SK-N-MC (cell line): Measurements from ENCODE around the gene RTN4RL1.

Experiments used
- EZH2 ChIP-seq: fragments of 200-600 bp; sonication (generic); IDR thresholded peaks from one replicate; pipeline ENCODE4 v1.6.1; 2017; ENCODE audit warnings: antibody characterized with exemption
- POLR2AphosphoS5 ChIP-seq: IDR thresholded peaks from 2 replicates; pipeline ENCODE4 v1.6.1; 2012; ENCODE audit warnings: mild to moderate bottlenecking, low read depth, low read length, borderline replicate concordance

DNA sequence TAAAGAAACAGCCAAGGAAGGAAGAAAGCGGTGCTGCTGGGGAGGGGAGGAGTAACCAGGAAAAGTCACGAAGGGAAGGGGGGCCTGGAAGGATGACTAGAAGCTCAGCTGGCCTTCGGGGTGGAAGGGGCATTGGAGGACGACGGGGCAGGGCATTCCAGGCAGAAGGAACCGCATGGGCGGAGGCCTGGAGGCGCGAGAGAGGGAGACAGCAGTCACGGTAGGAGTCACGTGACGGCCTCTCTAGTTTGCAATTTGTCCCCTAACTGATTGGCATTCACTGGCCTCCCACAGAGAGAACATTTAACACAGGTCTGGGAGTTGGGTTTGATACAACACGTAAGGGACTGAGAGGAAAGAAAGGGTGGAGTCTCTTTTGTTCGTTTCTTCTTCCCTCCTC, 63.9 kb downstream of the RTN4RL1 start:
- TF ChIP-seq POLR2AphosphoS5: no peak
- TF ChIP-seq EZH2: no peak
